H9 (cell line): Measurements from ENCODE around the gene GALNT13. TPM values are rescaled to one million over a fixed set of nuclear protein-coding genes. Genes with fewer than 3 reads are reported as not detected.

Source experiments
- DNase-seq: peaks from one replicate; pipeline ENCODE4 v3.0.0-alpha.2; 2017
- H2AFZ ChIP-seq: one replicate; pipeline ENCODE4 v1.6.1; 2013; ENCODE audit warnings: mild to moderate bottlenecking, low read length, control low read depth, moderate library complexity
- H2AK5ac ChIP-seq: 2 replicates; pipeline ENCODE4 v1.6.1; 2013; ENCODE audit warnings: low read length, control low read depth, mixed read lengths; ENCODE audit not compliant: insufficient read length
- H2BK120ac ChIP-seq: one replicate; pipeline ENCODE4 v1.6.1; 2013; ENCODE audit warnings: low read depth, mild to moderate bottlenecking, low read length, control low read depth, inconsistent platforms; ENCODE audit not compliant: poor library complexity, severe bottlenecking
- H2BK12ac ChIP-seq: 2 replicates; pipeline ENCODE4 v1.6.1; 2013; ENCODE audit warnings: low read length, control low read depth, mixed read lengths, low read depth; ENCODE audit not compliant: insufficient read length
- H2BK15ac ChIP-seq: 2 replicates; pipeline ENCODE4 v1.6.1; 2013; ENCODE audit warnings: low read depth, low read length, control low read depth
- H2BK20ac ChIP-seq: one replicate; pipeline ENCODE4 v1.6.1; 2013; ENCODE audit warnings: low read depth, mild to moderate bottlenecking, low read length, control low read depth, inconsistent platforms; ENCODE audit not compliant: poor library complexity, severe bottlenecking
- H2BK5ac ChIP-seq: 2 replicates; pipeline ENCODE4 v1.6.1; 2013; ENCODE audit warnings: low read length, control low read depth, mixed read lengths; ENCODE audit not compliant: insufficient read length
- H3K14ac ChIP-seq: 2 replicates; pipeline ENCODE4 v1.6.1; 2013; ENCODE audit warnings: low read length, control low read depth; ENCODE audit not compliant: insufficient read depth
- H3K18ac ChIP-seq: 2 replicates; pipeline ENCODE4 v1.6.1; 2013; ENCODE audit warnings: low read depth, mild to moderate bottlenecking, mixed read lengths, low read length, control low read depth; ENCODE audit not compliant: insufficient read length
- H3K23ac ChIP-seq: 2 replicates; pipeline ENCODE4 v1.6.1; 2013; ENCODE audit warnings: low read length, control low read depth, mixed read lengths, low read depth; ENCODE audit not compliant: insufficient read length
- H3K23me2 ChIP-seq: 2 replicates; pipeline ENCODE4 v1.6.1; 2013; ENCODE audit warnings: low read depth, mild to moderate bottlenecking, mixed read lengths, low read length, control low read depth; ENCODE audit not compliant: insufficient read length, poor library complexity, severe bottlenecking
- H3K27ac ChIP-seq: 2 replicates; pipeline ENCODE4 v1.5.1; 2013; ENCODE audit warnings: low read length, control low read depth, mixed read lengths, low read depth; ENCODE audit not compliant: insufficient read length
- H3K27me3 ChIP-seq: 2 replicates; pipeline ENCODE4 v1.6.1; 2013; ENCODE audit warnings: low read length, control low read depth, inconsistent platforms; ENCODE audit not compliant: insufficient read depth
- H3K4ac ChIP-seq: 2 replicates; pipeline ENCODE4 v1.6.1; 2013; ENCODE audit warnings: low read depth, mild to moderate bottlenecking, control low read depth, inconsistent platforms, low read length, moderate library complexity
- H3K4me1 ChIP-seq: 2 replicates; pipeline ENCODE4 v1.6.1; 2013; ENCODE audit warnings: low read length, control low read depth, inconsistent platforms; ENCODE audit not compliant: insufficient read depth
- H3K4me2 ChIP-seq: 2 replicates; pipeline ENCODE4 v1.6.1; 2013; ENCODE audit warnings: low read length, control low read depth, mixed read lengths; ENCODE audit not compliant: insufficient read length, insufficient read depth
- H3K56ac ChIP-seq: 2 replicates; pipeline ENCODE4 v1.6.1; 2013; ENCODE audit warnings: low read depth, mild to moderate bottlenecking, mixed read lengths, low read length, control low read depth; ENCODE audit not compliant: insufficient read length
- H3K79me1 ChIP-seq: 2 replicates; pipeline ENCODE4 v1.6.1; 2013; ENCODE audit warnings: low read depth, mild to moderate bottlenecking, moderate library complexity, low read length, control low read depth, inconsistent platforms; ENCODE audit not compliant: insufficient read depth, poor library complexity, severe bottlenecking
- H3K79me2 ChIP-seq: 2 replicates; pipeline ENCODE4 v1.6.1; 2013; ENCODE audit warnings: low read length, control low read depth, inconsistent platforms; ENCODE audit not compliant: insufficient read depth
- H3K9ac ChIP-seq: 2 replicates; pipeline ENCODE4 v1.6.1; 2013; ENCODE audit warnings: low read length, control low read depth, mixed read lengths; ENCODE audit not compliant: insufficient read length; ENCODE audit errors: extremely low read depth
- H3K9me3 ChIP-seq: one replicate; pipeline ENCODE4 v1.6.1; 2013; ENCODE audit warnings: low read depth, low read length, inconsistent platforms; ENCODE audit not compliant: control insufficient read depth
- H3T11ph ChIP-seq: one replicate; pipeline ENCODE4 v1.6.1; 2013; ENCODE audit warnings: mild to moderate bottlenecking, low read length, control low read depth, inconsistent platforms
- H4K20me1 ChIP-seq: one replicate; pipeline ENCODE4 v1.6.1; 2013; ENCODE audit not compliant: control insufficient read depth, insufficient read length, insufficient read depth
- H4K5ac ChIP-seq: 2 replicates; pipeline ENCODE4 v1.6.1; 2013; ENCODE audit warnings: low read depth, mild to moderate bottlenecking, mixed read lengths, low read length, control low read depth; ENCODE audit not compliant: insufficient read length
- H4K8ac ChIP-seq: replicated peaks from 2 replicates; pipeline ENCODE4 v1.6.1; 2013; ENCODE audit warnings: low read length, control low read depth, mixed read lengths, low read depth; ENCODE audit not compliant: insufficient read length
- H4K91ac ChIP-seq: 2 replicates; pipeline ENCODE4 v1.6.1; 2013; ENCODE audit warnings: low read depth, mild to moderate bottlenecking, moderate library complexity, mixed read lengths, low read length, control low read depth; ENCODE audit not compliant: insufficient read length
- H3K27ac Mint-ChIP-seq, 3 experiments: 2 replicates in 2 of 3; 3 replicates in 1 of 3; pipeline ENCODE4 v1.8.0; 2020 to 2021; ENCODE audit warnings: mixed read lengths in 3 of 3, mild to moderate bottlenecking in 1 of 3, moderate library complexity in 1 of 3
- H3K27me3 Mint-ChIP-seq: 2 replicates; pipeline ENCODE4 v1.8.0; 2021; ENCODE audit warnings: low read depth, mild to moderate bottlenecking, moderate library complexity, mixed read lengths
- H3K36me3 Mint-ChIP-seq, 3 experiments: 2 replicates in 2 of 3; 3 replicates in 1 of 3; pipeline ENCODE4 v1.8.0; 2020 to 2021; ENCODE audit warnings: low read depth in 3 of 3, mixed read lengths in 3 of 3; ENCODE audit not compliant: insufficient read depth in 1 of 3
- H3K4me1 Mint-ChIP-seq, 2 experiments: 2 replicates each; pipeline ENCODE4 v1.8.0; 2020; ENCODE audit warnings: mixed read lengths in 2 of 2
- H3K4me3 Mint-ChIP-seq, 2 experiments: 2 replicates in 1 of 2; 3 replicates in 1 of 2; pipeline ENCODE4 v1.8.0; 2020 to 2021; ENCODE audit warnings: mild to moderate bottlenecking in 2 of 2, mixed read lengths in 2 of 2, moderate library complexity in 1 of 2
- H3K9me3 Mint-ChIP-seq, 2 experiments: 2 replicates in 1 of 2; 3 replicates in 1 of 2; pipeline ENCODE4 v1.8.0; 2020; ENCODE audit warnings: mild to moderate bottlenecking in 2 of 2, mixed read lengths in 2 of 2, moderate library complexity in 1 of 2
- WGBS: extraction: QIAGEN DNeasy Blood & Tissue Kit; methylation state at CpG from one replicate; pipeline ENCODE4 v1.1.7; 2013; ENCODE audit warnings: missing lambda C conversion rate, low lambda C conversion rate, mixed read lengths; ENCODE audit not compliant: insufficient read length; ENCODE audit errors: extremely low coverage; 5-methylcytosine and 5-hydroxymethylcytosine counted together
- total RNA-seq: library from RNA; stranded (reverse); gene quantifications from 2 replicates; pipeline ENCODE4 v1.2.1, GENCODE V29; 2021
- TF ChIP-seq, protein P1 (sequence below): fragments of 200-600 bp; sonication (generic); conservative IDR thresholded peaks from 3 replicates; pipeline ENCODE4 v1.8.0; 2021; ENCODE audit warnings: antibody characterized with exemption, mild to moderate bottlenecking

Gene GALNT13
- total RNA-seq, 1 experiment from 2014 or later = 6.6 TPM

GRCh38 chr2:154228566-154229280 is 357.0 kb downstream of the GALNT13 start:
- H3K9me3 ChIP-seq = no peaks in the 10 kb centered on the region
- H3K4me2 ChIP-seq = no peak overlapping the region
- H3K4me1 Mint-ChIP-seq = peaks cover 0 to 6% of the 10 kb centered on the region in 2 experiments; a peak in 1 of 4 replicates
- H3K27me3 Mint-ChIP-seq = no peaks in the 10 kb centered on the region
- no peak overlapping the region for H3K4me3 Mint-ChIP-seq
- H3K18ac ChIP-seq = no peak overlapping the region
- no peaks in the 10 kb centered on the region for H3K79me1 ChIP-seq
- no peak overlapping the region for H2BK120ac ChIP-seq
- H3K4ac ChIP-seq = no peak overlapping the region
- no peaks in the 10 kb centered on the region for H3K36me3 Mint-ChIP-seq
- no peak overlapping the region for H2BK5ac ChIP-seq
- no peaks in the 10 kb centered on the region for H4K20me1 ChIP-seq
- no peak overlapping the region for H3K23ac ChIP-seq
- no peak overlapping the region for H4K8ac ChIP-seq
- no peak overlapping the region for H2AFZ ChIP-seq
- no peak overlapping the region for H3K9ac ChIP-seq
- H2BK15ac ChIP-seq = no peak overlapping the region
- no peak overlapping the region for H2BK12ac ChIP-seq
- DNase-seq = no peak
- no CpG with 5 or more reads among the region's 3 CpGs for WGBS
- H3K27me3 ChIP-seq = no peaks in the 10 kb centered on the region
- no peaks in the 10 kb centered on the region; the same call in 1 of the 2 replicates for H3K4me1 ChIP-seq
- no peak overlapping the region for H3K14ac ChIP-seq
- no peak overlapping the region for H3K56ac ChIP-seq
- H3K9me3 Mint-ChIP-seq = no peaks in the 10 kb centered on the region
- no peak overlapping the region for H3T11ph ChIP-seq
- no peaks in the 10 kb centered on the region for H3K79me2 ChIP-seq
- no peak overlapping the region for H3K27ac Mint-ChIP-seq
- no peak overlapping the region for H4K5ac ChIP-seq
- no peak overlapping the region for H3K27ac ChIP-seq
- H2AK5ac ChIP-seq = no peak overlapping the region
- H4K91ac ChIP-seq = no peak overlapping the region
- no peak overlapping the region for H2BK20ac ChIP-seq
- no peaks in the 10 kb centered on the region for H3K23me2 ChIP-seq
- TF ChIP-seq, protein P1, sequence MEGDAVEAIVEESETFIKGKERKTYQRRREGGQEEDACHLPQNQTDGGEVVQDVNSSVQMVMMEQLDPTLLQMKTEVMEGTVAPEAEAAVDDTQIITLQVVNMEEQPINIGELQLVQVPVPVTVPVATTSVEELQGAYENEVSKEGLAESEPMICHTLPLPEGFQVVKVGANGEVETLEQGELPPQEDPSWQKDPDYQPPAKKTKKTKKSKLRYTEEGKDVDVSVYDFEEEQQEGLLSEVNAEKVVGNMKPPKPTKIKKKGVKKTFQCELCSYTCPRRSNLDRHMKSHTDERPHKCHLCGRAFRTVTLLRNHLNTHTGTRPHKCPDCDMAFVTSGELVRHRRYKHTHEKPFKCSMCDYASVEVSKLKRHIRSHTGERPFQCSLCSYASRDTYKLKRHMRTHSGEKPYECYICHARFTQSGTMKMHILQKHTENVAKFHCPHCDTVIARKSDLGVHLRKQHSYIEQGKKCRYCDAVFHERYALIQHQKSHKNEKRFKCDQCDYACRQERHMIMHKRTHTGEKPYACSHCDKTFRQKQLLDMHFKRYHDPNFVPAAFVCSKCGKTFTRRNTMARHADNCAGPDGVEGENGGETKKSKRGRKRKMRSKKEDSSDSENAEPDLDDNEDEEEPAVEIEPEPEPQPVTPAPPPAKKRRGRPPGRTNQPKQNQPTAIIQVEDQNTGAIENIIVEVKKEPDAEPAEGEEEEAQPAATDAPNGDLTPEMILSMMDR = no peak
